ENCODE measurements around the gene NUDT17.

DNA sequence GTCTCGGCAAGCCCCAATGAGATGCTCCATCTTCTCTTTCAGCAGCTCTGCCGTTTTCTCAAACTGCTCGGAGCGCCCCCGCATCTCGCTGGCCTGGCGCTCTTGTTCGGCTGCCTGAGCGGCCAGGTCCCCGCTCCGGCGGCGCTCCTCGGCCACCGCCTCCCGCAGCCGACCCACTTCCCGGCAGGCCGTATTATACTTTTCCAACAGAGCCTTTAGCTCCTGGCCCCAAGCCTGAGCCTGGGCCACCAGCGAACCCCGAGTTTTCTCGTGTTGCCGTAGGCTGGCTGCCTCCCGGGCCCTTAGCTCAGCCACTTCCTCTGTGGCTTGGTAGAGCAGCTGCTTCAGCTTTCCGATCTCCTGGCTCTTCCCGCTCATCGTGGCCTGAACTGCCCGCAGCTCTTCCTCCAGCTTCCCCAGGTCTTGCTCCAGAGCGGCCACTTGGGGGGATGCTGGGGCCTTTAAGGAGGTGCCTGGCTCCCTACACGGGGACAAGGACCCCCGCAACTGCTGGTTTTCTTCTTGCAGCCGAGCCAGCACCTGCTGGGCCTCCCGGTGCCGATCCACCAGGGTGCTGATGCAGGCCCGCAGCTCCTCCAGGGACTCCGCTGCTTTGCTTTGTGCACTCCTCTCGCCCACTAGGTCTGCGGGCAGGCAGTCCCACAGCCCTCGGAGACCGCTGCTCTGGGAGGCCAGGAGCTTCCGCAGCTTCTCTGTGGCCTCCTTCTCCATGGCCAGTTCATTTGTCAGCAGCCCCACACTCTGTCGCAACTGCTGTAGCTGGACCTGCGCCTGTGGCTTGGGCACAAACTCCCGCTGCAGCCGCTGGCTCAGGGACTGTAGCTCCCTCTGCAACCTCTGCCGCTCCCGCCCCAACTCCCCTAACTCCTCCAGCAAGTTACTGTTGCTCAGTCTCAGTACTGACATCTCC is 26.8 kb downstream of the NUDT17 start:
- no peak for TF ChIP-seq POLR2AphosphoS5 (IDR thresholded peaks at IDR 0.05; ENCODE audit: low read depth, low read length)
- TF ChIP-seq TAF1 (IDR thresholded peaks at IDR 0.05; ENCODE audit: borderline replicate concordance, low read depth, low read length), result no peak
- TF ChIP-seq POLR2A (IDR thresholded peaks at IDR 0.05; ENCODE audit: low read depth, low read length), result no peak

Measured in GM12892 (cell line).